Choroid plexus epithelial cell (primary cell): ENCODE data around the gene STOML3.

Experiments used
- DNase-seq: peaks from one replicate; pipeline ENCODE4 v3.0.0-alpha.2; 2010; ENCODE audit warnings: low read depth
- H3K4me3 ChIP-seq: 2 replicates; pipeline ENCODE4 v1.5.1; 2011; ENCODE audit warnings: low read depth, mild to moderate bottlenecking, control low read depth, low read length, moderate library complexity
- CTCF ChIP-seq: conservative IDR thresholded peaks from 2 replicates; pipeline ENCODE4 v1.5.1; 2011; ENCODE audit warnings: low read depth, mild to moderate bottlenecking, control low read depth, inconsistent platforms, low read length, moderate library complexity

Gene STOML3

DNA sequence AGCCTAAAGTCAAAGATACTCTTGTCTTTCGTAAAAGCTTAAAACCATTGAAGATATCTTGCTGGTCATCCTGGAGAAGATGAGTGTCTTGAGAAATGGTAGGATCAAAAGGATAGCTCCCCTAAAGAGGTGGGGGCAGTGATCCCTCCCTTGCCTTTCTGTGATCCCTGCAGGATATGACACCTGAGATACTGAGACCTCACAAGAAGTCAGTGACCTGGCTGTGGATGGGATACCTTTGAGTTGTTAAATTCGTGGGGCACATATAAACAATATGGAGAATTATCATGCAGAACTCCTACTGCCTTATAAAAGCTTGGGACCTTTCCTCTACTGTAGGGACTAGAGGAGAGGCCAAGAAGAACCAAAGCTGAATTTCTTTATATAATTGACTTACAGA is 21.4 kb downstream of the STOML3 start:
- no peak overlapping the region for H3K4me3 ChIP-seq
- DNase-seq, result no peak
- no peak for TF ChIP-seq CTCF

GRCh38 chr13:38967446-38967845 is 23.2 kb downstream of the STOML3 start:
- TF ChIP-seq CTCF, result no peak
- no peak overlapping the region for H3K4me3 ChIP-seq
- DNase-seq, result no peak

- DNase-seq, result no peak
- H3K4me3 ChIP-seq, result no peak overlapping the region
- no peak for TF ChIP-seq CTCF
Observed at GRCh38 chr13:38965281-38965680, 25.4 kb downstream of the STOML3 start.

- no peak for TF ChIP-seq CTCF
- no peak for DNase-seq
- H3K4me3 ChIP-seq, result no peak overlapping the region
Observed at GRCh38 chr13:38960175-38960574, 30.5 kb downstream of the STOML3 start.

- H3K4me3 ChIP-seq, result no peak overlapping the region
- DNase-seq, result no peak
- TF ChIP-seq CTCF, result no peak
Observed at GRCh38 chr13:38957794-38958592, 32.6 kb downstream of the STOML3 start.

- no peak overlapping the region for H3K4me3 ChIP-seq
- no peak for TF ChIP-seq CTCF
- DNase-seq, result peak; percentile 6
Observed at GRCh38 chr13:38954844-38955243, 35.8 kb downstream of the STOML3 start.

DNA sequence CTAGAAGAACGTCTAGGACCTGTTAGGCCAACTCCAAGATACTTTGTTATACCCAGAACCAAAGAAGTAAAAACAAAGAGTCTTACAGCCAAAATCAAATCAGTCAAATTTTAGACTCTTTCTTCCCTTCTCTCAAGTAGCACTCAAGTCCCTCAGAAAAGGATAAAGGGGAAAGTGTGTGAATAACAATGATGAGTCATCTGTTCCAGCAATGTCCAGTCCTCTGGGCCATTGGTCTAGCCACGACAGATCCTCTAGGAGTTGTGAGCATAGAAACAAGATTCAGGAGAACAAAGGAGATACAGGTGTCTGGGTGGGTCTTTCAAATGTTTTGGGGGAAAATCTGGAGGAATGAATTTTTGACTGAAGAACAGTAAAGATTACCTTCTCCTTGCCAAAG is 36.3 kb downstream of the STOML3 start:
- no peak overlapping the region for H3K4me3 ChIP-seq
- TF ChIP-seq CTCF, result no peak
- peak; percentile 13 for DNase-seq
